ENCODE measurements around the gene SPIN1. TPM values are rescaled to one million over a fixed set of nuclear protein-coding genes. Genes with fewer than 3 reads are reported as not detected.

Gene SPIN1
- total RNA-seq, 2 donors from 2014 or later, result 21.8 to 42.8 TPM

GRCh38 chr9:88464851-88465250 is 76.6 kb downstream of the SPIN1 start:
- Histone ChIP-seq H3K36me3 (replicated peaks in 1 of 2; ENCODE audit: insufficient read depth in 1 of 2, low read depth in 2 of 2) (no peaks in the 10 kb centered on the region), H3K9me3 (no peaks in the 10 kb centered on the region), H3K27me3 (no peaks in the 10 kb centered on the region), H3K4me3 (no peak overlapping the region), H3K4me1 (peaks cover 3% of the 10 kb centered on the region), H3K27ac (no peak overlapping the region)
- ATAC-seq (no peak), DNase-seq (no peak)
- intact Hi-C loops (cut with DNase I), result no loop called here
- 86 to 90% methylated on average over 1 of the region's 1 CpG for WGBS, 2 donors
- TF ChIP-seq CTCF (IDR thresholded peaks at IDR 0.05), result no peak
- no peak for TF ChIP-seq POLR2A (IDR thresholded peaks at IDR 0.05)

DNA sequence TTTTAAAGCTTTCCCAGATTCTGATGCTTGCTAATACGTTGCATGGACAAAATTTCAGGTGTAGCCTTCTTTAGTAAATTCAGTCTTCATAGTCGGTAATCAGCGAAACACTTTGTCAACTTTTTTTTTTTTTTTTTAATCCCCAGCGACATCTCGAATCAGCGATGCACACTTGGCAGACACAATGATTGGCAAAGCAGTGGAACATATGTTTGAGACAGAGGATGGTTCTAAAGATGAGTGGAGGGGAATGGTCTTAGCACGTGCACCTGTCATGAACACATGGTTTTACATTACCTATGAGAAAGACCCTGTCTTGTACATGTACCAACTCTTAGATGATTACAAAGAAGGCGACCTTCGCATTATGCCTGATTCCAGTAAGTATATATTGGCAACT is 80.0 kb downstream of the SPIN1 start:
- H3K4me1 ChIP-seq, result no peaks in the 10 kb centered on the region
- ATAC-seq (no peak), DNase-seq (no peak)
- 94 to 97% methylated on average over 9 of the region's 9 CpGs for WGBS, 2 donors
- no peak overlapping the region for H3K27ac ChIP-seq
- intact Hi-C loops (cut with DNase I), result no loop called here
- H3K4me3 ChIP-seq, result no peak overlapping the region
- H3K9me3 ChIP-seq, result no peaks in the 10 kb centered on the region
- TF ChIP-seq POLR2A (IDR thresholded peaks at IDR 0.05) (no peak), CTCF (IDR thresholded peaks at IDR 0.05) (no peak)
- H3K36me3 ChIP-seq (replicated peaks in 1 of 2; ENCODE audit: insufficient read depth in 1 of 2, low read depth in 2 of 2), result no peaks in the 10 kb centered on the region
- no peaks in the 10 kb centered on the region for H3K27me3 ChIP-seq

DNA sequence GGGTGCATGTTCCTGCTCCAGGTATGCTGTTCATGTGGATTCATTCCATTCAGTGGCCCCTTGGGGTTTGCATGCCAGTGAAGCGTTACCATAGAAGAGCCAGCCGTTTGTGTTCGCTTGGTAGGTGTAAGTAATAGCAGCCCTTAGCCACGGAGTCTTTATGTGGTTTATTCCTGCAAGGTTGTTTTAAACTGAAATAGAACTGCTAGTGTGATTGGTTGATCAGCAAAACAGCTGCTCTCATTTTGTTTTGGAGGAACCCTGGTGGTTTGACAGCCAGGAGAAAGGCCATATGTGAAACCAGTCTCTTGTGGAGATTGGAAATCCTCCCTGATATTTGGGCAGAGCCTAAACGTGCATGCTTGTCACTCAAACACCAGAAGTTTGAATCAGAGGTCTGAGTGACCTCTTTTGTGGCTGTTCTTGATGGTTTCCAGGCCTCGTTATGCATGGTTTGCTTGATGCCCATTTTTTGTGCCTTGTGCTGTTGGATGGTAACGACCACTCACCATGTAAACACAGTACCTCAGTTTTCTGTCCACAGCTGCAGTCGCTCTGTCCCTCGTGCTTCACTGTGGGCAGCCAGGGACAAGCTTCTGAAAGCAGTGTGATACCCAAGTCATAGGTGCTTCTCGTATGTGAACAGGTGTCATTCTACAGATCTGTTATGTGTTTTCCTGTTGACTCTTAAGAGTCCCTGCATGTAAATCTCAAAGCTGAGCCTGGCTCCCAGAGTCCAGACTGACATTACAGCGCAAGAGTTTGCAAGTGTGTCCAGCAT is 88.4 kb downstream of the SPIN1 start:
- intact Hi-C loops (cut with DNase I), result no loop called here
- H3K36me3 ChIP-seq (replicated peaks in 1 of 2; ENCODE audit: insufficient read depth in 1 of 2, low read depth in 2 of 2), result peaks cover 0 to 3% of the 10 kb centered on the region in 2 donors
- no peaks in the 10 kb centered on the region for H3K4me1 ChIP-seq
- no peak overlapping the region for H3K27ac ChIP-seq
- H3K27me3 ChIP-seq, result no peaks in the 10 kb centered on the region
- WGBS, 2 donors, result 82 to 88% methylated on average over 11 of the region's 11 CpGs
- DNase-seq, result no peak
- no peak for TF ChIP-seq CTCF (IDR thresholded peaks at IDR 0.05)
- no peak for TF ChIP-seq POLR2A (IDR thresholded peaks at IDR 0.05)
- ATAC-seq, result no peak
- H3K4me3 ChIP-seq, result no peak overlapping the region
- no peaks in the 10 kb centered on the region for H3K9me3 ChIP-seq

- no peak overlapping the region for H3K4me3 ChIP-seq
- 90 to 95% methylated on average over 3 of the region's 3 CpGs for WGBS, 2 donors
These were observed 89.1 kb downstream of the SPIN1 start for GRCh38 chr9:88477300-88477751.

More at GRCh38 chr9:88477300-88477751, 89.1 kb downstream of the SPIN1 start:
- Histone ChIP-seq H3K27me3 (no peaks in the 10 kb centered on the region), H3K9me3 (no peaks in the 10 kb centered on the region), H3K27ac (no peak overlapping the region), H3K4me1 (no peaks in the 10 kb centered on the region), H3K36me3 (replicated peaks in 1 of 2; ENCODE audit: insufficient read depth in 1 of 2, low read depth in 2 of 2) (peaks cover 0 to 3% of the 10 kb centered on the region in 2 donors)
- no peak for TF ChIP-seq POLR2A (IDR thresholded peaks at IDR 0.05)
- no peak for TF ChIP-seq CTCF (IDR thresholded peaks at IDR 0.05)
- intact Hi-C loops (cut with DNase I), result no loop called here
- DNase-seq (no peak), ATAC-seq (no peak)
